GM19324 (cell line): ENCODE data around the gene ANKRD6.

Experiments
- ATAC-seq: cut with Tn5 transposase; IDR thresholded peaks from one replicate; pipeline ENCODE4 v1.9.1; 2021; ENCODE audit warnings: mild to moderate bottlenecking, moderate library complexity; ENCODE audit not compliant: unreplicated experiment, low FRiP score

ANKRD6 gene

DNA sequence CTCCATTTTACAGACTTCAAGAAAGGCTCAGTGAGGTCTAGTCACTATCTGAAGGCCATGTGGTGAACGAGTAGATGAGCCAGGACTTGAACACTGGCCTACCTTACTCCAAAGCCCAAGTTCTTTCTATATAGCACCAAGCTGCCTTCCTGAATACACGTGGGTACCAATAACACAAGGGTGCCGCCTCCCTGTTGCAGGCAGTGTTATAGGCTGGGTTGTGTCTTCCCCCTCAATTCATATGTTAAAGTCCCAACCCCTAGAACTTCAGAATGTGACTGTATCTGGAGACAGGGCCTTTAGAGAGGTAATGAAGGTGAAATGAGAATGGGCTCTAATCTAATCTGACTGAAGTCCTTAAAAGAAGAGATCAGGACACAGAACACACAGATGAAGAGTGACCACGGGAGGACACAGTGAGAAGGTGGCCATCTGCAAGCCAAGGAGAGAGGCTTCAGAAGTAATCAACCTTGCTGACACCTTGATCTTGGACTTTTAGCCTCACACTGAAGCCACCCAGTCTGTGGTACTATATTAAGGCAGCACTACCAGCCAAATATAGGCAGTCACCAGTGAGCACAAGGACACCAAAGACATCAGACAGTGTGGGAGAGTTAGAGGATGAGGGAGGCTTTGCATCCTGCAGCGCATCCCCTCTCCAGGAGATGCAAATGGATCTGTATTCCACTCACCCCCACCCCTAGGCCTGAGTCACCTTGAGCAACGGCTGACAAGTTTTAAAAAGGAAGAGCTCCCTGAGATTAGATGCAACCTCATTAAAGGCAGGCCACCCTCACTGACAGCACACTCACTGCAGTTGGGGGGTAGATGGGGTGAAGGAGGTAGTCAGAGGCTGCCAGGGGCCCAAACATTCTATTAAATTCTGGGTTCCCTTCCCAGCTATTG lies 246.5 kb downstream of the ANKRD6 start:
- ATAC-seq: no peak

GRCh38 chr6:89680150-89680549 lies 247.2 kb downstream of the ANKRD6 start:
- ATAC-seq: no peak

- ATAC-seq: no peak
These were observed 247.6 kb downstream of the ANKRD6 start for GRCh38 chr6:89680551-89680950.

DNA sequence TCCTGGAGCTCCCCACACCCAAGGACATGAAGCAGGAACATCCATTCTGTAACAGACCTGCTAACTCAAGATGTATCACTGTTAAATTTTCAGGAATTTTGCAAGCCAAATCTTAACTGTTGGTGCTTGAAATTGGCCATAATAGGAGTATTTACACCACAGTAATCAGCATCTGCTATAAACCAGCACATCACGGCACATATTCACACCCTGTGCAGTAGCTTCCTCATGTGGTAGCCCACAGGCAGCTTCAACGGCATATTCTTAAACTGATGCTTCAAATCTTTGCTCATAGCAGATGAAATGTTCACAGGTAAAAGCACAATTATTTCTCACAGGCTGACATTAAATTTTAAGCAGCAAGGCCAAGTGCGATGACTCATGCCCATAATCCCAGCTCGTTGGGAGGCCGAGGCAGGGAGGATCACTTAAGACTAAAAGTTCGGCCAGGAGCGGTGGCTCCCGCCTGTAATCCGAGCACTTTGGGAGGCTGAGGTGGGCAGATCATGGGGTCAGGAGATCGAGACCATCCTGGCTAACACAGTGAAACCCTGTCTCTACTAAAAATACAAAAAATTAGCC lies 249.1 kb downstream of the ANKRD6 start:
- no peak for ATAC-seq

- ATAC-seq: no peak
These were observed 250.0 kb downstream of the ANKRD6 start for GRCh38 chr6:89682991-89683390.
